Astrocyte (in vitro differentiated cells and primary cell): ENCODE data around the gene ACTN1. TPM values are rescaled to one million over a fixed set of nuclear protein-coding genes. Genes with fewer than 3 reads are reported as not detected.

Experiments
- DNase-seq: peaks from one replicate; pipeline ENCODE4 v3.0.0-alpha.2; 2010; ENCODE audit warnings: low read depth
- FAIRE-seq: peaks from 2 replicates; lab custom pipeline; 2011; peaks lifted over from hg19 to GRCh38; lab: Jason Lieb, UNC
- H2AFZ ChIP-seq: 2 replicates; pipeline ENCODE4 v1.6.0; 2012; ENCODE audit warnings: low read depth, low read length, inconsistent platforms
- H3K27ac ChIP-seq: 2 replicates; pipeline ENCODE4 v1.5.1; 2011; ENCODE audit warnings: low read depth, low read length, inconsistent platforms
- H3K27me3 ChIP-seq: 2 replicates; pipeline ENCODE4 v1.6.0; 2011; ENCODE audit warnings: low read length, inconsistent platforms; ENCODE audit not compliant: insufficient read depth
- H3K36me3 ChIP-seq: 2 replicates; pipeline ENCODE4 v1.5.1; 2011; ENCODE audit warnings: low read length, inconsistent platforms; ENCODE audit not compliant: insufficient read depth
- H3K4me1 ChIP-seq: 2 replicates; pipeline ENCODE4 v1.5.1; 2011; ENCODE audit warnings: low read length, inconsistent platforms; ENCODE audit not compliant: insufficient read depth
- H3K4me2 ChIP-seq: 2 replicates; pipeline ENCODE4 v1.6.0; 2012; ENCODE audit warnings: low read length, inconsistent platforms
- H3K4me3 ChIP-seq: 2 replicates; pipeline ENCODE4 v1.5.1; 2011; ENCODE audit warnings: low read depth, mild to moderate bottlenecking, low read length, inconsistent platforms; ENCODE audit not compliant: insufficient read depth
- H3K79me2 ChIP-seq: 2 replicates; pipeline ENCODE4 v1.6.0; 2012; ENCODE audit warnings: mild to moderate bottlenecking, low read length, inconsistent platforms; ENCODE audit not compliant: insufficient read depth
- H3K9ac ChIP-seq: 2 replicates; pipeline ENCODE4 v1.6.0; 2012; ENCODE audit warnings: mild to moderate bottlenecking, low read length, inconsistent platforms
- H3K9me3 ChIP-seq: 2 replicates; pipeline ENCODE4 v1.5.1; 2012; ENCODE audit warnings: low read depth, mild to moderate bottlenecking, low read length, inconsistent platforms; ENCODE audit not compliant: insufficient read depth
- H4K20me1 ChIP-seq: 2 replicates; pipeline ENCODE4 v1.6.0; 2012; ENCODE audit warnings: low read length, inconsistent platforms; ENCODE audit not compliant: insufficient read depth
- H3K27ac Mint-ChIP-seq: one replicate; pipeline ENCODE4 v1.8.0; 2021; ENCODE audit warnings: mild to moderate bottlenecking, mixed read lengths; ENCODE audit not compliant: unreplicated experiment
- H3K27me3 Mint-ChIP-seq: one replicate; pipeline ENCODE4 v1.8.0; 2021; ENCODE audit warnings: low read depth, mixed read lengths; ENCODE audit not compliant: unreplicated experiment
- H3K36me3 Mint-ChIP-seq: one replicate; pipeline ENCODE4 v1.8.0; 2021; ENCODE audit warnings: low read depth, mixed read lengths; ENCODE audit not compliant: unreplicated experiment
- H3K4me1 Mint-ChIP-seq: one replicate; pipeline ENCODE4 v1.8.0; 2021; ENCODE audit warnings: low read depth, mixed read lengths; ENCODE audit not compliant: unreplicated experiment
- H3K4me3 Mint-ChIP-seq: one replicate; pipeline ENCODE4 v1.8.0; 2021; ENCODE audit warnings: mild to moderate bottlenecking, moderate library complexity, mixed read lengths; ENCODE audit not compliant: unreplicated experiment
- H3K9me3 Mint-ChIP-seq: one replicate; pipeline ENCODE4 v1.8.0; 2021; ENCODE audit warnings: mild to moderate bottlenecking, mixed read lengths; ENCODE audit not compliant: unreplicated experiment
- EZH2 ChIP-seq: IDR thresholded peaks from 2 replicates; pipeline ENCODE4 v1.6.1; 2012; ENCODE audit warnings: mild to moderate bottlenecking, low read length, inconsistent platforms; ENCODE audit not compliant: insufficient read depth
- total RNA-seq: library from RNA; stranded (reverse); gene quantifications from 2 replicates; pipeline ENCODE4 v1.2.1, GENCODE V29; 2021
- TF ChIP-seq, protein P1 (sequence below): IDR thresholded peaks from 2 replicates; pipeline ENCODE4 v1.5.1; 2011; ENCODE audit warnings: low read depth, mild to moderate bottlenecking, inconsistent platforms, low read length, moderate library complexity; ENCODE audit not compliant: insufficient read depth

The ACTN1 gene
- total RNA-seq, 1 donor from 2014 or later = 1,163 TPM

DNA sequence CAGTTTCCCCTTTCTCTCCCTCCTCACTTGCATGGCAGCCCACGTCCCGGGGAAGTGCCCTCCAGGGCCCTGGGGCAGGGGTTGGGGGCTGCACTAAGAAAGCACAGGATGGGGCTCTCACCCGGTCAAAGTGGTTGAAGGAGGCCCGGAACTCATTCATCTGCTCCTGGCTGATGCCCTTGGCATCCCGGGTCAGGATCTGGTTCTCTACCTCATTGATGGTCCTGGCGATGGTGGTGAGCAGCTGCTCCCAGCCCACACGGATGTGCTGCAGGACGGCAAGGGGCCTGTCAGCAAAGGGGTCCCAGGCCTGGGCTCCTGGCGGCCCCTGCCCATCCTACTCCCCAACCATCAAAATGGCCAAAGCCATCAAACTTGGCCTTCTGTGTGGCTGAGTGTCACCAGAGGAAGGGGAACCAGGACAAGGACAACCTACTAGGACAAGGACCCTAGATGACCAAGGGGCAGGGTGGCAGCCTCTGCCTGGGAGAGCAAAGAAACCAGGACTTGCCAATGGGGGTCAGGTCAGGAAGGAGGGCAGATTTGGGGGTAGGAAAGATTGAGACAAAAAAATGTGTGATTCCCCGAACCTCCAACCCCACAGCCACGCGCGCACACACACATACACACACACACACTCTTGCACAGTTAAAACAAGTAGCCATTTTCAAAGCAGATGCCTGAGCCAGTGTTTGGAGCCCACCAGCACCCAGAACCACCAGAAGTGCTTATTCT lies 99.1 kb downstream of the ACTN1 start:
- TF ChIP-seq EZH2 = no peak
- TF ChIP-seq, protein P1, sequence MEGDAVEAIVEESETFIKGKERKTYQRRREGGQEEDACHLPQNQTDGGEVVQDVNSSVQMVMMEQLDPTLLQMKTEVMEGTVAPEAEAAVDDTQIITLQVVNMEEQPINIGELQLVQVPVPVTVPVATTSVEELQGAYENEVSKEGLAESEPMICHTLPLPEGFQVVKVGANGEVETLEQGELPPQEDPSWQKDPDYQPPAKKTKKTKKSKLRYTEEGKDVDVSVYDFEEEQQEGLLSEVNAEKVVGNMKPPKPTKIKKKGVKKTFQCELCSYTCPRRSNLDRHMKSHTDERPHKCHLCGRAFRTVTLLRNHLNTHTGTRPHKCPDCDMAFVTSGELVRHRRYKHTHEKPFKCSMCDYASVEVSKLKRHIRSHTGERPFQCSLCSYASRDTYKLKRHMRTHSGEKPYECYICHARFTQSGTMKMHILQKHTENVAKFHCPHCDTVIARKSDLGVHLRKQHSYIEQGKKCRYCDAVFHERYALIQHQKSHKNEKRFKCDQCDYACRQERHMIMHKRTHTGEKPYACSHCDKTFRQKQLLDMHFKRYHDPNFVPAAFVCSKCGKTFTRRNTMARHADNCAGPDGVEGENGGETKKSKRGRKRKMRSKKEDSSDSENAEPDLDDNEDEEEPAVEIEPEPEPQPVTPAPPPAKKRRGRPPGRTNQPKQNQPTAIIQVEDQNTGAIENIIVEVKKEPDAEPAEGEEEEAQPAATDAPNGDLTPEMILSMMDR = no peak
- H3K4me3 Mint-ChIP-seq = no peak overlapping the region

GRCh38 chr14:68879321-68879781 lies 99.8 kb downstream of the ACTN1 start:
- Mint-ChIP-seq H3K4me1 (peaks cover 12% of the 10 kb centered on the region), H3K27me3 (no peaks in the 10 kb centered on the region), H3K27ac (no peak overlapping the region), H3K4me3 (no peak overlapping the region), H3K36me3 (peaks cover 33% of the 10 kb centered on the region), H3K9me3 (peaks cover 2% of the 10 kb centered on the region)
- no peak overlapping the region for H3K4me3 ChIP-seq
- H4K20me1 ChIP-seq = peaks cover 96% of the 10 kb centered on the region
- peaks cover 4% of the 10 kb centered on the region for H3K4me1 ChIP-seq
- no peak overlapping the region for H3K4me2 ChIP-seq
- no peak for DNase-seq
- H3K9ac ChIP-seq = no peak overlapping the region
- no peak overlapping the region for H3K27ac ChIP-seq
- no peaks in the 10 kb centered on the region for H3K27me3 ChIP-seq
- no peak for TF ChIP-seq EZH2
- TF ChIP-seq, protein P1 = no peak
- peaks cover 81% of the 10 kb centered on the region for H3K79me2 ChIP-seq
- peaks cover 94% of the 10 kb centered on the region for H3K36me3 ChIP-seq
- H2AFZ ChIP-seq = no peak overlapping the region
- H3K9me3 ChIP-seq = no peaks in the 10 kb centered on the region
- FAIRE-seq = no peak

More for the DNA sequence above, 99.1 kb downstream of the ACTN1 start:
- Mint-ChIP-seq H3K36me3 (peaks cover 35% of the 10 kb centered on the region), H3K27me3 (no peaks in the 10 kb centered on the region), H3K4me1 (peaks cover 19% of the 10 kb centered on the region), H3K27ac (peak overlapping the region; percentile 15), H3K9me3 (peaks cover 2% of the 10 kb centered on the region)
- Histone ChIP-seq H4K20me1 (peaks cover 97% of the 10 kb centered on the region), H3K4me2 (no peak overlapping the region), H3K4me3 (no peak overlapping the region), H3K9ac (no peak overlapping the region), H2AFZ (no peak overlapping the region), H3K36me3 (peaks cover 94% of the 10 kb centered on the region), H3K9me3 (no peaks in the 10 kb centered on the region), H3K27ac (no peak overlapping the region), H3K27me3 (no peaks in the 10 kb centered on the region), H3K4me1 (peaks cover 11% of the 10 kb centered on the region), H3K79me2 (peaks cover 83% of the 10 kb centered on the region)
- no peak for DNase-seq
- no peak for FAIRE-seq

GRCh38 chr14:68878908-68879307 lies 100.2 kb downstream of the ACTN1 start:
- H3K9me3 Mint-ChIP-seq = peaks cover 2% of the 10 kb centered on the region
- no peak overlapping the region for H2AFZ ChIP-seq
- no peak overlapping the region for H3K9ac ChIP-seq
- TF ChIP-seq, protein P1 = no peak
- TF ChIP-seq EZH2 = no peak
- no peak for DNase-seq
- peaks cover 96% of the 10 kb centered on the region for H4K20me1 ChIP-seq
- peaks cover 94% of the 10 kb centered on the region for H3K36me3 ChIP-seq
- no peak for FAIRE-seq
- no peaks in the 10 kb centered on the region for H3K27me3 ChIP-seq
- H3K4me3 Mint-ChIP-seq = no peak overlapping the region
- peaks cover 9% of the 10 kb centered on the region for H3K4me1 Mint-ChIP-seq
- no peak overlapping the region for H3K27ac Mint-ChIP-seq
- H3K9me3 ChIP-seq = no peaks in the 10 kb centered on the region
- H3K4me1 ChIP-seq = no peaks in the 10 kb centered on the region
- no peak overlapping the region for H3K4me2 ChIP-seq
- H3K27me3 Mint-ChIP-seq = no peaks in the 10 kb centered on the region
- peaks cover 76% of the 10 kb centered on the region for H3K79me2 ChIP-seq
- no peak overlapping the region for H3K4me3 ChIP-seq
- H3K27ac ChIP-seq = no peak overlapping the region
- peaks cover 32% of the 10 kb centered on the region for H3K36me3 Mint-ChIP-seq
